Heart right ventricle (tissue), 16 donors: Measurements from ENCODE around the gene SAP30BP. TPM values are rescaled to one million over a fixed set of nuclear protein-coding genes. Genes with fewer than 3 reads are reported as not detected.

Experiments used
- ATAC-seq, 8 donors: fragments of 200-7000 bp; cut with Tn5 transposase; one replicate each; pipeline ENCODE4 v1.9.1; 2020; ENCODE audit warnings: mild to moderate bottlenecking in 8 of 8, moderate library complexity in 8 of 8, moderate number of reproducible peaks in 1 of 8
- DNase-seq, 2 donors: peaks; one replicate each; pipeline ENCODE4 v3.0.0-alpha.2; 2020
- H3K27ac ChIP-seq, 10 donors: fragments of 200-600 bp; sonication (generic) in 2 of 10; one replicate each; pipeline versions ENCODE4 v1.5.0 to v1.8.0; 2020 to 2022; ENCODE audit warnings: mild to moderate bottlenecking in 3 of 10
- H3K27me3 ChIP-seq, 7 donors: fragments of 200-600 bp; one replicate each; pipeline ENCODE4 v1.8.0; 2021 to 2022; ENCODE audit warnings: mild to moderate bottlenecking in 2 of 7
- H3K36me3 ChIP-seq, 9 donors: fragments of 200-600 bp; sonication (generic) in 1 of 9; one replicate each; pipeline versions ENCODE4 v1.5.0 to v1.8.0; 2020 to 2022; ENCODE audit warnings: mild to moderate bottlenecking in 2 of 9
- H3K4me1 ChIP-seq, 9 donors: fragments of 200-600 bp; sonication (generic) in 1 of 9; one replicate each; pipeline versions ENCODE4 v1.5.0 to v1.8.0; 2020 to 2022; ENCODE audit warnings: mild to moderate bottlenecking in 4 of 9
- H3K4me3 ChIP-seq, 10 donors: fragments of 200-600 bp; sonication (generic) in 2 of 10; one replicate each; pipeline versions ENCODE4 v1.5.0 to v1.8.0; 2020 to 2022; ENCODE audit warnings: mild to moderate bottlenecking in 7 of 10, moderate library complexity in 2 of 10
- H3K9me3 ChIP-seq, 11 donors: fragments of 200-600 bp in 10 of 11; sonication (generic) in 2 of 11; one replicate each; pipeline versions ENCODE4 v1.5.0 to v1.8.0; 2013 to 2022; ENCODE audit warnings: mild to moderate bottlenecking in 2 of 11, control low read depth in 1 of 11, moderate library complexity in 1 of 11
- CTCF ChIP-seq, 9 donors: fragments of 200-600 bp; sonication (generic) in 2 of 9; IDR thresholded peaks; one replicate each; pipeline versions ENCODE4 v1.5.0 to v1.8.0; 2021 to 2022; ENCODE audit warnings: antibody characterized with exemption in 9 of 9, mild to moderate bottlenecking in 5 of 9, moderate library complexity in 1 of 9
- WGBS, 2 donors: extraction: QIAGEN DNeasy Blood & Tissue Kit; methylation state at CpG; one replicate each; pipeline ENCODE4 v1.1.7; 2013; ENCODE audit warnings: inconsistent platforms in 1 of 2; 5-methylcytosine and 5-hydroxymethylcytosine counted together
- intact Hi-C, 10 donors: fragments of 100-400 bp; cut with DNase I; formaldehyde crosslinking; loops; one replicate each; pipeline versions ENCODE4 v1.11.1 to v1.14.2; 2022
- polyA plus RNA-seq, 2 donors: library from polyadenylated mRNA; stranded (reverse); fragments of 200-250 nt; gene quantifications; one replicate each; pipeline ENCODE4 v1.2.3, GENCODE V29; 2013
- total RNA-seq, 10 donors: library from RNA; stranded (reverse); fragmentation: NEBNext Ultra II Directional in 3 of 10; extraction: Animal tissue kit (Norgen Biotek cat#: 25700) in 3 of 10; gene quantifications; one replicate each; pipeline versions ENCODE4 v1.2.1 to v1.2.4, GENCODE V29; 2021 to 2023
- donor health status: Arrhythmogenic right ventricular cardiomyopathy.
- donor health status: ischemic (EF 13 %, LVEDD 7.1; RV severe dilation, severe dysfunction).
- donor health status: healthy with polysubstance abuse.
- donor health status: DM: no; HTN: yes; CAD: no.
- donor health status: DM: no; HTN: no; CAD: no.
- donor health status: ischemic (EF 25% LVEDD 6.9; RV normal size, moderate dysfunction).
- donor health status: ischemic (EF 25% LVEDD 5.7; RV mildly dilated, moderate dysfunction).
- donor health status: healthy.
- donor health status: DM: yes; HTN: yes; CAD: no.
- donor health status: Ischemic cardiomyopathy.
- donor health status: ischemic (EF 35%, LVEDD 5.7; RV mildly dilated, moderate dysfunction).
- donor health status: nonischemic (EF 11% LVEDD 7.7; RV severe dilation, severe dysfunction).
- donor health status: DM: yes; HTN: yes; CAD: no.
- donor health status: PGD.
- donor health status: ischemic (EF 29% LVEDD 5.4; RV normal size, mild dysfunction).
- donor health status: nonischemic (EF 23%, LVEDD 6.1; RV moderate dilation, normal function).

SAP30BP gene
- total and polyA plus RNA-seq, 12 donors, result 41.7 to 115 (median 56.0) TPM

- no peaks in the 10 kb centered on the region for H3K9me3 ChIP-seq
- H3K4me1 ChIP-seq, result peaks cover 0 to 13% (median 1%) of the 10 kb centered on the region in 9 donors
- ATAC-seq (no peak), DNase-seq (no peak)
- no peak overlapping the region for H3K4me3 ChIP-seq
- intact Hi-C loops, result no loop called here
- no peak for TF ChIP-seq CTCF (IDR thresholded peaks at IDR 0.05)
- H3K36me3 ChIP-seq, result peaks cover 0 to 91% (median 17%) of the 10 kb centered on the region in 9 donors
- WGBS, 2 donors, result 93% methylated on average over 10 of the region's 10 CpGs
- H3K27me3 ChIP-seq, result no peaks in the 10 kb centered on the region
- no peak overlapping the region for H3K27ac ChIP-seq
Measured at GRCh38 chr17:75627094-75627493, 40.0 kb upstream of the SAP30BP start.

GRCh38 chr17:75628425-75628824 lies 38.7 kb upstream of the SAP30BP start:
- ATAC-seq, result no peak
- peaks cover 0 to 79% (median 17%) of the 10 kb centered on the region in 9 donors for H3K36me3 ChIP-seq
- H3K9me3 ChIP-seq, result no peaks in the 10 kb centered on the region
- WGBS, 2 donors, result 91 to 93% methylated on average over 6 of the region's 6 CpGs
- no peak for TF ChIP-seq CTCF (IDR thresholded peaks at IDR 0.05)
- H3K27me3 ChIP-seq, result no peaks in the 10 kb centered on the region
- no peak for DNase-seq
- H3K4me3 ChIP-seq, result no peak overlapping the region
- intact Hi-C loops, result no loop called here
- H3K4me1 ChIP-seq, result peaks cover 5 to 23% (median 13%) of the 10 kb centered on the region in 9 donors
- no peak overlapping the region for H3K27ac ChIP-seq

- Histone ChIP-seq H3K27me3 (no peaks in the 10 kb centered on the region), H3K4me1 (peaks cover 11 to 30% (median 20%) of the 10 kb centered on the region in 9 donors), H3K27ac (no peak overlapping the region), H3K9me3 (no peaks in the 10 kb centered on the region), H3K36me3 (peaks cover 0 to 72% (median 17%) of the 10 kb centered on the region in 9 donors), H3K4me3 (no peak overlapping the region)
- DNase-seq (no peak), ATAC-seq (no peak)
- WGBS, 2 donors, result 78 to 85% methylated on average over 14 of the region's 14 CpGs
- TF ChIP-seq CTCF (IDR thresholded peaks at IDR 0.05), result no peak
- intact Hi-C loops, result no loop called here
Measured at GRCh38 chr17:75629157-75629556, 38.0 kb upstream of the SAP30BP start.

DNA sequence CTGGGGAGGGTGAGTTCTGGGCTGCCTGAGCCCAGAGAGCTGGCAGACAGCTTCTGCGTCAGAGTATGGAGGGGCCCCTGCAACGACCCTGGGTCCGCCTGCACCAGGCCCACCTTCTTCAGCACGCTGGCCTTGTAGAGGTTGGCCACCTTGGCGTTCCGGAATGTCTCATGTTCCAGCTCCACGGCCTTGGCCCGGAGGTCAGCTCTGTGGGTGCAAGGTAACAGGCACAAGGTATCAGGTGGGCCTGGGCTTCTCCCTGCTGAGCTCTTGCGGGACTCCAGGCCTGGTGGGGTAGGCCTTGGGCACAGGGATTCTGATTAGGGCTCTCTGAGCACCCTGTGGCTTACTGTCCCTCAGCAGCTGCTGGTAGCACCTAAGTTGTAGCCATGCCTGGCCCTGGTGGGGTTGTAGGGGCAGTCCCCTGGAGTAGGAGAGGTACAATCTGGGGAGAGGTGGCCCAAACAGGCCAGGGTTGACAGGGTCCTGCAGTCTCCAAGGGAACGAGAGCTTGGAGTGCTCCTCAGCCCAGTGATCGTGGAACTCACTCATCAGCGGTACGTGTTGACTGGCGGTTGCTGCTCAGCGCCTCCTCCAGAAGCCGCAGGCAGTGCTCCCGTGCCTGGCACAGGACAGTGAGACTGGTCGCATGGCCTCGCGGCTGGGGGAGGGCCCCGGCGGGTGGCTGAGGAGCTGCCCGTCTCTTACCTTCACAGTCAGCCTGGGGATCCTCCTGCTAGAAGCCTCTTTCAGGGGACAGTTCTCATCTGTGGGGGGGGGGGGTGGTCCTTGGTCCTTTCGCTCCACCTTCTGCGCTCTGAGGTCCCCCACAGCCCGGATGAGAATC lies 36.8 kb upstream of the SAP30BP start:
- peaks cover 14 to 42% (median 26%) of the 10 kb centered on the region in 9 donors for H3K4me1 ChIP-seq
- H3K27me3 ChIP-seq, result no peaks in the 10 kb centered on the region
- 72 to 87% methylated on average over 26 of the region's 26 CpGs for WGBS, 2 donors
- DNase-seq (no peak), ATAC-seq (no peak)
- intact Hi-C loops, result loop anchor here in 4 of 10 donors (5.0 to 10.0 kb wide), 3 partner anchors 65 to 122 kb away; no protein-coding TSS in a partner anchor
- no peak for TF ChIP-seq CTCF (IDR thresholded peaks at IDR 0.05)
- H3K4me3 ChIP-seq, result no peak overlapping the region
- peaks cover 0 to 60% (median 6%) of the 10 kb centered on the region in 9 donors for H3K36me3 ChIP-seq
- no peak overlapping the region for H3K27ac ChIP-seq
- no peaks in the 10 kb centered on the region for H3K9me3 ChIP-seq
